ENCODE results near the gene KERA. TPM values are rescaled to one million over a fixed set of nuclear protein-coding genes. Genes with fewer than 3 reads are reported as not detected.

Gene KERA, protein sequence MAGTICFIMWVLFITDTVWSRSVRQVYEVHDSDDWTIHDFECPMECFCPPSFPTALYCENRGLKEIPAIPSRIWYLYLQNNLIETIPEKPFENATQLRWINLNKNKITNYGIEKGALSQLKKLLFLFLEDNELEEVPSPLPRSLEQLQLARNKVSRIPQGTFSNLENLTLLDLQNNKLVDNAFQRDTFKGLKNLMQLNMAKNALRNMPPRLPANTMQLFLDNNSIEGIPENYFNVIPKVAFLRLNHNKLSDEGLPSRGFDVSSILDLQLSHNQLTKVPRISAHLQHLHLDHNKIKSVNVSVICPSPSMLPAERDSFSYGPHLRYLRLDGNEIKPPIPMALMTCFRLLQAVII
- total RNA-seq: not detected in 2 replicates

GRCh38 chr12:91057368-91058165 is at the start of gene KERA:
KERA (minus strand) TSS chr12:91058024; CDS start chr12:91056281, 1,743 bp downstream.

GRCh38 chr12:91004872-91005271 is 53.0 kb downstream of the KERA start, which contains the start of gene EPYC:
EPYC (minus strand) TSS chr12:91004972; CDS start chr12:91002565, 2,407 bp downstream.

Other genes starting within 250 kb of the KERA start
- gene CCER1, start 102.8 kb downstream of the KERA start, total RNA-seq: not detected in 2 replicates
- 0.09 TPM in 1 of 2 replicates, not detected in the other for gene EPYC, start 53.1 kb downstream of the KERA start, total RNA-seq
- 1,417 and 1,464 TPM in 2 replicates for gene LUM, start 53.5 kb upstream of the KERA start, total RNA-seq
- gene DCN, start 124.8 kb upstream of the KERA start, total RNA-seq: 1,181 and 1,320 TPM in 2 replicates

Data from smooth muscle cell of bladder (primary cell).